NCI-H345 treated with DMSO at 0.1 percent for 48 hours (cell line): ENCODE data around the gene WDR35.
A peak's percentile ranks its signal among the peaks of the same experiment; 100 is the strongest.
"Not testable (repeated sequence)": the region's sequence is repeated elsewhere in the genome, so short reads cannot be mapped to it uniquely, and the experiment has no call there.

Experiments used
- DNase-seq: peaks from one replicate; lab custom pipeline; 2025; ENCODE audit not compliant: unreplicated experiment; lab: John Stamatoyannopoulos, UW

WDR35 gene

GRCh38 chr2:19895535-19895934 lies 94.4 kb downstream of the WDR35 start:
- no peak for DNase-seq

GRCh38 chr2:19894134-19894792 lies 95.6 kb downstream of the WDR35 start:
- DNase-seq = no peak

DNA sequence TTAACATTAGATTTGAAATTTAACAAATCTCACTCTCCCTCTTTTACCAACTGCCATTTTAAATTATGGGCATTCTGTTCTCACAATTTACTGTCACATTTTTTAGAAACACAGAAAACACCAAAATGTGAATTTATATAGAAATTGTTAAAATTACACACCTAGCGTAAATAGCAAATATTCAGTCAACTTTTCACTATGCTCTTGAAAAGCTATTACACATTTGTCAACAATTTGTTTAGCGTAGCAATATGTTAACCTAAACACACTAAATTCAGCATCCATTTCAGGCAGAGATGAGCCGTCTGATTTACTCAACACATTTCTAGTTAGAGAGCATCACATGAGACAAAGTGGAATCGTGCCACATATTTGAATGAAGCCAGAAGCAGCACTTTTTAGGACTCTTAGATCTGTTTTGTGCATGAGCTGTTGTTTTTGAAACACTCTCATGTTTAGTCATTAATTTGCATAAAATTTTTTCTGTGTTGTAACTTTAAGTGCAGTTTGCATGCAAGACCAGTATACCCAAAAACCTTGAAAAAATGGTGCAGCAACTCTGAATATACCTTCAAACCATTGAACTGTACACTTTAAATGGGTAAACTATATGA lies 96.3 kb downstream of the WDR35 start:
- no peak for DNase-seq

GRCh38 chr2:19891971-19892370 lies 97.9 kb downstream of the WDR35 start:
- DNase-seq = not testable (repeated sequence)

DNA sequence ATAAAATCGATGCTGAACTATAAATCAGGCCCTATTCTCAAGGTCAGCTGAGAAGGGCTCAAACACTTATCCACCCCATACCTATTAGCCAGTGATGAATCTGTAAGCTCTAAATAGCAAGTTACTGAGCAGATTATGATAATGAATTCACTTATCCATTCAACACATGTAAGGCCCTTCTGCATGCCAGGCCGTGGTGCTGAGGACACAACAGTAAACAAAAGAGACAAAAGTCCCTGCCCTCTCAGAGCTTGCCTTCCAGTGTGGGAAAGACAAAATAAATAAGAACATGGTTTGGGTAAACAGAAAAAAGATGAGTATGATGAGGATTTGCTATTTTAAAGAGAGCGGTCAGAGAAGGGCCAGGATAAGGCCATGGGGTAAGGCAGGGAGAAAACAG lies 99.8 kb downstream of the WDR35 start:
- DNase-seq = peak; percentile 33

- DNase-seq = no peak
These were observed 101.1 kb downstream of the WDR35 start for GRCh38 chr2:19888831-19889230.

- DNase-seq = no peak
These were observed 102.4 kb downstream of the WDR35 start for GRCh38 chr2:19887510-19887909.

DNA sequence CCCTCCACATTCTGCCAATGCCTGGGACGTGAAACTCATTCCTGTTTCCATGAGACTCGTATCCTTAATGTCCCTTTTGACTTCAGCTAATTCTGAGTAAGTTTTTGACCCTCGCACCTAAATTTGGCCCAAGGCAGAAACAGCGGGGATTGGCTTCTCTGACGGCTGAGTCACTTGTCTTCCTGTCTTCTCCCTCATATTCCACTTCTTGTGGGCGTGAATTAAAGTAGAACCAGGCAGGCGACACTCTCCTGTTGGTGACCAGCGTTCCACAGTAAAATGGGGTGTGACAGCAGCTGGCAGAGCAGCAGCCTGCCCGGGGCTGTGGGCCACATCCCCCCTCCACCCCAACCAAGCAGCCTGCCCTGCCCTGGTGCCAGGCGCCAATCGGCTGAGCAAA lies 103.6 kb downstream of the WDR35 start:
- DNase-seq = no peak

- no peak for DNase-seq
These were observed 104.1 kb downstream of the WDR35 start for GRCh38 chr2:19885791-19886190.

- DNase-seq = no peak
These were observed 105.8 kb downstream of the WDR35 start for GRCh38 chr2:19883971-19884720.

- DNase-seq = no peak
These were observed 106.4 kb downstream of the WDR35 start for GRCh38 chr2:19883486-19883885.

DNA sequence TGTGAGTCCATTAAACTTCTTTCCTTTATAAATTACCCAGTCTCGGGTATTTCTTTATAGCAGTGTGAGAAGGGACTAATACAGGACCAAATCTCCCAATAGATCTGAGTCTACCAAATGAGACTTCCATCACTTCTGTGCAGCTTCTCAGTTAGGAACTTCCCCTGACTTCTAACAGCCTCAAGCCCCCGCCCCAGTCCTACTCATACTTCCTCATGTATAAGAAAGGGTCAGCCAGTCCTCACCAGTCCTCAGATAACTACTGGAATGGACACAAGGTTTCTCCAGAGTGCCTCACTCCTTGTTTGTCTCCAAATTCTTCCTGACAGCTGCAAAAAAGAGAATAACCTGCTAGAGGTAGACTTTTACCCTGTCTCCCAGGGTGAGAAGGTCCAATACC lies 107.6 kb downstream of the WDR35 start:
- no peak for DNase-seq

DNA sequence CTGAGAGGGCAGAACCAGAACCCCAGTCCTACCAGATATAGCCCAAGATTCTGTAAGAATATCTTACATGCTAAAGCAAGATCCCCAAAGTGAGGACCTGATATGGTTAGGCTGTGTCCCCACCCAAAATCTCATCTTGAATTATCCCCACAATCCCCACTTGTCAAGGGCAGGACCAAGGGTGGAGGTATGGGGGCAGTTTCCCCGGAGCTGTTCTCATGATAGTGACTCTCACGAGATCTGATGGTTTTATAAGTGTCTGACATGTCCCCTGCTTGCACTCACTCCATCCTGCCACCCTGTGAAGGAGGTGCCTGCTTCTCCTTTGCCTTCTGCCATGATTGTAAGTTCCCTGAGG lies 108.0 kb downstream of the WDR35 start:
- DNase-seq = no peak

DNA sequence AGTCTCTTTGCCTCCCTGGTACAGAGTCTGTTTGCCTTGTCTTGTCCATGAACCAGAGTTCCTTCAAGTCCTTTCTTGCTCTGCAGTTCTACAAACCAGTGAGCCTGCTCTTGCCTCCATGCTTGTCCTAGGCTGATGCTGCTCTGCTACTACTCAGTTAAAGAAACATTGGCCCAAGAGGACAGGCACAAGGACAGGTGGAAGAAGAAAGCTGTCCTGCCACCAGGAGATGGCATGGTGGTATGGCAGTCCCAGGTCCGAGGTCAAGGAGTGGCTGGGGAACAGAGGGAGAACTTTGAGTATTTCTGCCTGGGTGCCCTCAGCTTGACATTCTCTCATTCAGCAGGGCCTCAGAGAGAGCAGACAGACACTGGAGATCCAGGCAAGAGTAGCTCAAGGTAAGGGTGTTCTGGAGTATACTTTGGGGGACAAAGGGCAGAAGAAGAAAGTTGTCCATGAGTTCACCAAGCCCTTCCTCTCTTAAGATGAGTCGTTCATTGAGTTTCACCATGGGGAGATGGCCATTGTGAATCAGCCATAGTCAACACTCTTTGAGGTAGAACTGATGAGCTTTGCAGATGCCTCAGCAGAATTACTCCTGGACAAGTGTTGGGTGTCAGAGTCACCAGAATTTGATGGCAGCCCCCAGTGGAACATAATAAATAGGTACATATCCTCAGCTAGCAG lies 108.5 kb downstream of the WDR35 start:
- DNase-seq = no peak

- DNase-seq = not testable (repeated sequence)
These were observed 109.7 kb downstream of the WDR35 start for GRCh38 chr2:19880191-19880590.

- DNase-seq = no peak
These were observed 110.8 kb downstream of the WDR35 start for GRCh38 chr2:19879120-19879519.

- DNase-seq = no peak
These were observed 111.4 kb downstream of the WDR35 start for GRCh38 chr2:19878268-19879046.

DNA sequence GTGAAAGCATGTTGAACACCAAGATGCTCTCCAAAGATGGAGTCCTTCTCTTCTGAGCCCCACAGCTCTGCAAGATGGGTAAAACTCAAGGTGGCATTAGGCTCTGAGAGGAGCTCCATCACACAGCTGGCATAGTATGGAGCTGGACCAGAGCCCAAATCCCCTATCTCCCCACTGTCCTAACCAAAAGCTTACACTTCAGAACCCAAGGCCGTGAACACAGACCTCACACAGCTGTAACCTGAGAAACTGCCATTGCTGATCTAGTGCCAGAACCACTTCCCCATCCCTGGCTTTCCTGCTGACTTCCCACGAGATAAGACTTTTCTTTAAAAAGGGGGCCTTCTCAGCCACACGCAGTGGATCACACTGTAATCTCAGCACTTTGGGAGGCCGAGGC lies 113.2 kb downstream of the WDR35 start:
- DNase-seq = no peak

DNA sequence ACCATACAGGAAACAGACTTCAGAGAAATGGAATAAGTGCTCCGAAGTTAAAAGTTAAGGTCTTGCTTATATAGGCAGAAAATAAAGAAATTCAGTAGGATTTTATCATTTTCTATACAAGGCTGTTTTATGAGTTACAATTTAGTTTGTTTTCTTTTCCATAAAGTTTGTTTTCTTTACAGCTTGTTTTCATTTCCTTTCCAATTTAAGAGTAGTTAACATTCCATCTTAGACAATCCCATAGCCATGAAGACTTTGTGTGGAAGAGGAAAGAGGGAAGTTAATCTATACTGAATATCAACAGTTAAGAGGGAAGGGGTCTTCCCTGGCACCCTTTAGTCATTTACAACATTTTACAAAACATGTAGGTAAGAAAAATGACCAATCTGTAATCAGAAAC lies 114.6 kb downstream of the WDR35 start:
- DNase-seq = no peak

DNA sequence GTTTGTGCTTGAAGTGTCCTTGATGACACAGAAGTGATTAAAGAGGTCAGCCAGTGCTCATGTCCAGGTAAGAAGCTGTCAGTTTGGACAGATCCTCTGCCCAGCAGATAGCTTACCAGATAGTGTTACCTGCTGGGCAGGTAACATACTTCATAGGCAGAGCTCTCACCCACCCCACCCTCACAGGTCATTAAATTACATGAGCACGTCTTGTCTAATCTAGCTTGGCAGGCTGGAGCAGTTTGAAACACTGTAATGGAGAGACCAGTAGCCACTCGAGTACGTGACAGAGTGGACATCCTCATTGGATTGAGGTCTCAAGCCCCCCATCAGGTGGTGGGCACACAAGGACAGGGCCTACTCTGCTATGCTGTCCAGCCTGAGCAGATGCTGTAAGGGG lies 115.2 kb downstream of the WDR35 start:
- DNase-seq = no peak

DNA sequence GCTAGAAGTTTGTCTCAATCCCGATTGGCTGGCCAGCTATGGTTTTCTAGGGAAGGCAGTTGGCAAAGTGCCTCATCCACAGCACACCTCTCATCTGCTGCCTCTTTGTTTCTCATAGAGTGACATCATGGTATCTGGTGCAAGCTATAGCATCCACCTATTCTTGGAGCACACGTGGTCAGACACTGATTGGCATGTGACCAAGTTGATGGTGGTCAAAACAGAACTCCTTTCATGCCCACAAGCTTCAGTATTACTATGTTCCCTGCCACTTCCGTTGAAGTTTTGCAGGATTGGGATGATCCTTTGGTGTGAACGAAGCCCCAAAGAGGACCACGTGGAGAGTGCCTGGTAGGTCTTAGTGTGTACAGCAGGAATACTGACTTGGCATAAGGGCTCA lies 116.9 kb downstream of the WDR35 start:
- DNase-seq = no peak
